GM23338 (cell line): ENCODE measurements around the gene UBE3C.

Experiments
- CREB1 ChIP-seq: fragments of 250-450 bp; sonication (Bioruptor Pico); IDR thresholded peaks from 2 replicates; pipeline ENCODE4 v1.5.0; 2020; ENCODE audit warnings: low read depth, mild to moderate bottlenecking, moderate library complexity
- CTCF ChIP-seq, 2 experiments: fragments of 200-600 bp in 1 of 2; sonication (generic) in 1 of 2; conservative IDR thresholded peaks; 2 replicates each; pipeline versions ENCODE4 v1.5.1 to v1.6.1; 2016 to 2017; ENCODE audit warnings: antibody characterized with exemption in 2 of 2, low read depth in 2 of 2, mild to moderate bottlenecking in 2 of 2, moderate library complexity in 1 of 2
- ETS1 ChIP-seq: IDR thresholded peaks from 2 replicates; pipeline ENCODE4 v1.6.1; 2016; ENCODE audit warnings: antibody characterized with exemption
- EZH2 ChIP-seq: fragments of 200-600 bp; sonication (generic); IDR thresholded peaks from one replicate; pipeline ENCODE4 v1.8.0; 2017; ENCODE audit warnings: antibody characterized with exemption, mild to moderate bottlenecking, low read depth; ENCODE audit not compliant: unreplicated experiment
- EZH2phosphoT487 ChIP-seq: fragments of 200-600 bp; sonication (generic); IDR thresholded peaks from one replicate; pipeline ENCODE4 v1.8.1; 2018; ENCODE audit warnings: antibody characterized with exemption; ENCODE audit not compliant: unreplicated experiment
- JUNB ChIP-seq: IDR thresholded peaks from one replicate; pipeline ENCODE4 v1.6.1; 2016; ENCODE audit warnings: antibody characterized with exemption; ENCODE audit not compliant: unreplicated experiment
- NANOG ChIP-seq: IDR thresholded peaks from 2 replicates; pipeline ENCODE4 v1.6.1; 2016; ENCODE audit warnings: antibody characterized with exemption, borderline replicate concordance
- POLR2AphosphoS5 ChIP-seq: IDR thresholded peaks from 2 replicates; pipeline ENCODE4 v1.6.1; 2016; ENCODE audit warnings: antibody characterized with exemption, low read depth
- REST ChIP-seq: IDR thresholded peaks from one replicate; pipeline ENCODE4 v1.6.1; 2018; ENCODE audit warnings: antibody characterized with exemption; ENCODE audit not compliant: unreplicated experiment
- STAT1 ChIP-seq: IDR thresholded peaks from one replicate; pipeline ENCODE4 v1.6.1; 2016; ENCODE audit warnings: antibody characterized with exemption; ENCODE audit not compliant: unreplicated experiment
- ZNF114 ChIP-seq: fragments of 250-450 bp; sonication (Bioruptor Pico); IDR thresholded peaks from 2 replicates; pipeline ENCODE4 v1.5.0; 2020; ENCODE audit warnings: mild to moderate bottlenecking, moderate library complexity
- ZNF331 ChIP-seq: fragments of 250-450 bp; sonication (Bioruptor Pico); IDR thresholded peaks from 2 replicates; pipeline ENCODE4 v1.5.0; 2020; ENCODE audit warnings: low read depth, mild to moderate bottlenecking, moderate library complexity
- ZNF462 ChIP-seq: fragments of 250-450 bp; sonication (Bioruptor Pico); IDR thresholded peaks from 2 replicates; pipeline ENCODE4 v1.5.0; 2020; ENCODE audit warnings: mild to moderate bottlenecking, moderate library complexity

GRCh38 chr7:157300369-157300825 is 161.7 kb downstream of the UBE3C start:
- TF ChIP-seq EZH2phosphoT487 (no peak), CTCF (conservative IDR thresholded peaks at IDR 0.05; ENCODE audit: low read depth in 2 of 2) (no peak), POLR2AphosphoS5 (no peak), EZH2 (no peak), JUNB (no peak), CREB1 (no peak), NANOG (no peak), ETS1 (no peak), REST (no peak), STAT1 (no peak), ZNF114 (no peak), ZNF331 (CRISPR knock-in tag) (no peak), ZNF462 (CRISPR knock-in tag) (no peak)
